ENCODE data around the gene AQP12A. TPM values are rescaled to one million over a fixed set of nuclear protein-coding genes. Genes with fewer than 3 reads are reported as not detected.

AQP12A gene
- total RNA-seq, 1 donor: not detected

DNA sequence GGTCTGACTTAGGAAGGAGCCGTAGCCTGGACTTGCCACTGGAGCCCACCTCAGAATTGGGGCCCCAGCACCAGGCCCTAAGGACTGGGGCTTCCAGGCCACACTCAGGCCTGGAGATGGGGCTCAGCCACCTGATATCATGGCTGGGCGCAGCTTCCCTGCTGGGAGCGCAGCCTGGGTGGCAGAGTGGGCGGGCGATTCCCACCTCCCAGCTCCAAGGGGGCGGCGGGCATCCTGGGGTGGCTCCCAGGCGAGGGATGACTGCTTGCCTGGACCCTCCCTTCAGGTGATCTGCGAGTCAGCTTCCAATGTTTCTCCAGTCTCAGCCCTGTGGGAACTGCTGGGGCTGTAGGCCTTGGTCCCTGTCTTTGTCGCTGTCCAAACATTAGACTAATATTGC is 46.3 kb upstream of the AQP12A start:
- DNase-seq (ENCODE audit: low read depth): no peak
- H3K4me3 ChIP-seq (ENCODE audit: low read depth, low read length): no peak overlapping the region
- no peak for TF ChIP-seq CTCF (IDR thresholded peaks at IDR 0.05; ENCODE audit: insufficient read depth, low read depth, low read length)

DNA sequence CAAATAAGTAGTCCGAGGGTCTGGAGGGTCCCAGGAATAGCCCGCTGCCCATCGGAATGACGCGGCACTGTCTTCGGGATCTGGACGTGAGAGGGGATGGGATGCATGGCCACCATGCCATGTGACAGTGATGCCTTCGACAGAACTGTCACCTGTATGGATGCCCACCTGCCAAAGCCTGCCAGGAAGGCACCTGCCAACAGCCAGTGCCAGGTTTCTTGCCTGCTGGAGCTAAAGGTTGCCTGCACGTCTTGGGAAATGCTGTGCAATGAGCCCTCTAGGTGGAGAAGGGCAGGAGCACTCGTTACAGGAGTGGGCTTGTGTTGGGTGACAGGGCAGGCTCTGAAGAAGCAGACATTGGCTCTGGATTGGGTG is 45.9 kb upstream of the AQP12A start:
- no peak for DNase-seq (ENCODE audit: low read depth)
- no peak for TF ChIP-seq CTCF (IDR thresholded peaks at IDR 0.05; ENCODE audit: insufficient read depth, low read depth, low read length)
- no peak overlapping the region for H3K4me3 ChIP-seq (ENCODE audit: low read depth, low read length)

DNA sequence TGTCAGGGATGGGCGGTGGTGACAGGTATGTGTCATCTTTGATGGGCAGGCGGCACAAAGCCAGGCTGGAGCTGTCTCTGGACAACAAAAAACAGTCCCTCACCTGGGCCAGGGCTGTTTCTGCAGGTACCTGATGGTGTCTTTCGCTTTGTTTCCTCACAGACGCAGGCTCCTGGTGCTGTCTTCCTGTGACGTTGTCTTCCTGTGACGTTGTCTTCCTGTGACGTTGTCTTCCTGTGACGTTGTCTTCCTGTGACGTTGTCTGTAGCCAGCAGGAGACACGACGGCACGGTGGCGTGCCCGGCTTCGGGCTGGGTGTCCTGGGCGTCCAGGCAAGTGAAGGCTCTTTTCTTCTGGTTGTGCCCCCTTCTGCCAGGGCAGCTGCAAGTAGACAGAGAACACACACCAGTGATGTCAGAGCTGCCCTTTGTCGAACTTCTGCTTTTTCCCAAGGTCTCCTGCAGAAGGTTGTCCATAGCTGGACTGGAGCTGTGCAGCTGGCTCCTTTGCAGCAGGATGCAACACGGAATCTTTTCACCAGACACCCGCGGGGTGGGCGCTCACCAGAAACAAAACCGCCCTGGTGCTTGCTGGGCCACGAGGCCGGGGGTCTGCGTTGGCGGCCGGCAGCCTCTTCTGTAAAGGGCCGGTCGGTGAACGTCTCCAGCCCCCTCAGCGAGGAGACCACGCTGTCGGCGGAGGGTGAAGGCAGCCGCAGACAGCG is 45.3 kb upstream of the AQP12A start:
- no peak for DNase-seq (ENCODE audit: low read depth)
- TF ChIP-seq CTCF (IDR thresholded peaks at IDR 0.05; ENCODE audit: insufficient read depth, low read depth, low read length): no peak
- no peak overlapping the region for H3K4me3 ChIP-seq (ENCODE audit: low read depth, low read length)

- no peak for DNase-seq (ENCODE audit: low read depth)
These were observed 44.7 kb upstream of the AQP12A start for GRCh38 chr2:240646900-240647502.

DNA sequence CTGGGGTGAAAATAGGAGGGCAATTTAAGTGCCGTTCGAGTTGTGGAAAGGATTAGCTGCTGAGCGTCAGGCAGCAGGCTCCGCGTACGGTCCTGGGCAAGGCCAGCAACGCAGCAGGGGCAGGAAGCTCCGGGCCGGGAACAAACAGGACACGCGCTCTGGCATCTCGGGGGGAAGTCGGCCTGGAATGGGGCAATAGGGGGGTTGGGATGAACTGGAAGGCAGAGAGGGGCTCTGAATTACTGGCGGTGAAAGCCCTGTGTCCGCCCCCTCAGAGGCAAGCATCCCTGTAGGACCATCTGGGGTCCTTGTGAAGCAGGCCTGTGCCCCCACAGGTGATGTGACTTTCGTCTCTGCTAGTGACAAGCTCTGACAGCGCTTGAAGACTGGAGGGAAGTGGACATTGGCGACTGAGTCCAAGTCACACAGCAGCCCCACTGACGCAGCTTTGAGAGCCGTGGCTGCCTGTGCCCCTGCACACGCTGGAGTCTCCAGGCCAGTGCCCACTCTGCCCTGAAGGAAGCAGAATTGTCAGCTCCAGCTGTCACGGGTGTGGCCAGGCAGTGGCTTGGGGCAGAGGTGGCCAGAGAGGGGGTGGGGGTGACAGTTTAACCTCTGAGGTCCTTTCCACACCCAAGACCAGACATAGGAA is 44.0 kb upstream of the AQP12A start:
- no peak overlapping the region for H3K4me3 ChIP-seq (ENCODE audit: low read depth, low read length)
- DNase-seq (ENCODE audit: low read depth): no peak
- no peak for TF ChIP-seq CTCF (IDR thresholded peaks at IDR 0.05; ENCODE audit: insufficient read depth, low read depth, low read length)

More at GRCh38 chr2:240646900-240647502, 44.7 kb upstream of the AQP12A start:
- H3K4me3 ChIP-seq (ENCODE audit: low read depth, low read length): no peak overlapping the region
- no peak for TF ChIP-seq CTCF (IDR thresholded peaks at IDR 0.05; ENCODE audit: insufficient read depth, low read depth, low read length)

DNA sequence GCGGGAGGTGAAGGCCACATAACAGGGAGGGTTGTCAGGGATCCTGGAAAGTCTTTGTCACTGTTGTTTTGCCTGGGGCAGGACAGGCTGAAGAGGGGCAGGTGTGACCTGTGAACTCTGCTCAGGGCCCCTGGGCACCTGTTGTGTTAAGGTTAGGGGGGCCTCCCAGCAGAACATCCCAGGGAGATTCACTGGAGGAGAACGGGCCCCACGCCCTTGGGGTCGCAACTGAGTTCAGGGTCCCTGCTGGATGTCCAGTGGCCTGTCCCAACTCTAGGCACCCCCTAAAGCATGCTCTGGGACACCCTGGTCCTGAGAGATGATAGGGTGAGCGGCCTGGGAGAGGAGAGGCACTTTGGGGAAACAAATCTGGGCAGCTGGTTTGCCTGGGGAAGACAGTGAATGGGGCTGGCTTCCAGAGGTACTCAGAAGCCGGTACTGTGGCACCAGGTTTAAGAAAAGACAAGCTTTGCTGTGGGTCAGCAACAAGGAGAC is 43.5 kb upstream of the AQP12A start:
- TF ChIP-seq CTCF (IDR thresholded peaks at IDR 0.05; ENCODE audit: insufficient read depth, low read depth, low read length): no peak
- no peak for DNase-seq (ENCODE audit: low read depth)
- H3K4me3 ChIP-seq (ENCODE audit: low read depth, low read length): no peak overlapping the region
